K562 (cell line): Measurements from ENCODE around the gene TMIGD1. TPM values are rescaled to one million over a fixed set of nuclear protein-coding genes. Genes with fewer than 3 reads are reported as not detected.

Experiments
- BHLHE40 ChIP-seq: IDR thresholded peaks from 2 replicates; pipeline ENCODE4 v1.6.1; 2011; ENCODE audit warnings: low read length, improper control_type of control experiment
- CGGBP1 ChIP-seq: fragments of 250-450 bp; sonication (Bioruptor Pico); IDR thresholded peaks from 2 replicates; pipeline ENCODE4 v1.9.0; 2021; ENCODE audit warnings: mild to moderate bottlenecking
- CHD2 ChIP-seq: IDR thresholded peaks from 2 replicates; pipeline ENCODE4 v1.6.1; 2011; ENCODE audit warnings: low read depth, low read length
- CREBBP ChIP-seq: IDR thresholded peaks from one replicate; pipeline ENCODE4 v1.6.1; 2012; ENCODE audit warnings: low read depth, mild to moderate bottlenecking, control low read depth, inconsistent platforms, low read length
- CSDE1 ChIP-seq, 2 experiments: fragments of 450-650 bp; IDR thresholded peaks; 2 replicates each; pipeline ENCODE4 v1.6.1; 2016; ENCODE audit warnings: mild to moderate bottlenecking in 1 of 2
- DMBX1 ChIP-seq: fragments of 250-450 bp; sonication (Bioruptor Pico); IDR thresholded peaks from 2 replicates; pipeline ENCODE4 v1.8.0; 2022; ENCODE audit warnings: inconsistent platforms, mild to moderate bottlenecking, moderate library complexity, borderline replicate concordance
- E2F3 ChIP-seq: fragments of 250-450 bp; sonication (Bioruptor Pico); IDR thresholded peaks from 2 replicates; pipeline ENCODE4 v1.4.0; 2020; ENCODE audit warnings: mild to moderate bottlenecking
- EHMT2 ChIP-seq: fragments of 450-650 bp; IDR thresholded peaks from 2 replicates; pipeline ENCODE4 v1.6.1; 2018; ENCODE audit warnings: antibody characterized with exemption
- GATA2 ChIP-seq: sonication (generic); formaldehyde crosslinking; IDR thresholded peaks from 2 replicates; pipeline ENCODE4 v1.4.0; 2020; ENCODE audit warnings: mild to moderate bottlenecking, missing genetic modification reagents
- HDAC6 ChIP-seq: IDR thresholded peaks from 2 replicates; pipeline ENCODE4 v1.6.1; 2012; ENCODE audit warnings: low read depth, mild to moderate bottlenecking, control low read depth, inconsistent platforms, low read length, moderate library complexity
- MCM7 ChIP-seq, 2 experiments: fragments of 450-650 bp; IDR thresholded peaks; 2 replicates each; pipeline ENCODE4 v1.6.1; 2016 to 2018
- NFXL1 ChIP-seq: fragments of 450-650 bp; formaldehyde crosslinking; IDR thresholded peaks from 2 replicates; pipeline ENCODE4 v1.4.0; 2021; ENCODE audit warnings: mild to moderate bottlenecking
- RBM25 ChIP-seq: fragments of 200-400 bp; formaldehyde crosslinking; IDR thresholded peaks from 2 replicates; pipeline ENCODE4 v1.6.1; 2018; ENCODE audit warnings: low read length, low read depth, moderate library complexity; ENCODE audit not compliant: severe bottlenecking
- RNF219 ChIP-seq: fragments of 250-450 bp; sonication (Bioruptor Pico); IDR thresholded peaks from 2 replicates; pipeline ENCODE4 v1.5.0; 2022; ENCODE audit warnings: mild to moderate bottlenecking
- SMARCE1 ChIP-seq: fragments of 450-650 bp; IDR thresholded peaks from 2 replicates; pipeline ENCODE4 v1.7.1; 2016; ENCODE audit warnings: mild to moderate bottlenecking
- TOE1 ChIP-seq, 2 experiments: fragments of 450-650 bp in 1 of 2; sonication (generic) in 1 of 2; formaldehyde crosslinking in 1 of 2; IDR thresholded peaks; 2 replicates each; pipeline versions ENCODE4 v1.7.1 to v1.8.0; 2016 to 2022; ENCODE audit warnings: borderline replicate concordance in 2 of 2, mild to moderate bottlenecking in 2 of 2, antibody characterized with exemption in 1 of 2, inconsistent platforms in 1 of 2, low read depth in 1 of 2, missing genetic modification reagents in 1 of 2, moderate library complexity in 1 of 2
- USF2 ChIP-seq: sonication (generic); formaldehyde crosslinking; IDR thresholded peaks from 2 replicates; pipeline ENCODE4 v1.5.0; 2020; ENCODE audit warnings: missing genetic modification reagents
- ZNF318 ChIP-seq, 2 experiments: fragments of 450-650 bp; IDR thresholded peaks; 2 replicates each; pipeline ENCODE4 v1.6.1; 2016; ENCODE audit warnings: mild to moderate bottlenecking in 2 of 2, borderline replicate concordance in 1 of 2, low read depth in 1 of 2, moderate library complexity in 1 of 2
- polyA plus RNA-seq, 8 experiments: library from polyadenylated mRNA; depleted of rRNA in 4 of 8; stranded (reverse) in 5 of 8; unstranded in 3 of 8; fragments of >200 nt; fragmentation: Nextera tagmentation in 2 of 8; fragmentation: Illumina TruSeq in 1 of 8; extraction: Ambion mirVana in 2 of 8; extraction: Trizol in 1 of 8; gene quantifications; 2 replicates each; pipeline versions ENCODE4 v1.2.1 to v1.2.3, GENCODE V29; 2011 to 2014; ENCODE audit warnings: inconsistent platforms in 1 of 8, missing spikeins in 1 of 8
- total RNA-seq, 7 experiments: library from RNA; depleted of rRNA in 6 of 7; stranded (reverse); fragments of >200 nt in 6 of 7; fragmentation: Illumina TruSeq in 2 of 7; extraction: Trizol in 2 of 7; gene quantifications; 2 replicates each; pipeline versions ENCODE4 v1.2.1 to v1.2.3, GENCODE V29; 2011 to 2021; ENCODE audit warnings: low replicate concordance in 1 of 7

The TMIGD1 gene
- total and polyA plus RNA-seq, 9 of the 15 experiments (the other 6 are each of a cell fraction or from before 2014, with no cell fraction given) = not detected

GRCh38 chr17:30378241-30378824 is 44.5 kb upstream of the TMIGD1 start (continued):
- TF ChIP-seq E2F3 = no peak
- TF ChIP-seq ZNF318 (IDR thresholded peaks at IDR 0.05; ENCODE audit: borderline replicate concordance in 1 of 2, low read depth in 1 of 2) = no peak
- TF ChIP-seq CHD2 = no peak
- no peak for TF ChIP-seq CSDE1 (IDR thresholded peaks at IDR 0.05)
- no peak for TF ChIP-seq HDAC6
- no peak for TF ChIP-seq EHMT2
- TF ChIP-seq RBM25 = no peak
- TF ChIP-seq DMBX1 (CRISPR knock-in tag) = no peak
- TF ChIP-seq SMARCE1 = no peak
- no peak for TF ChIP-seq CGGBP1
- no peak for TF ChIP-seq NFXL1 (CRISPR knock-in tag)
- no peak for TF ChIP-seq USF2 (CRISPR knock-in tag)
- TF ChIP-seq BHLHE40 = 0 out of 2 replicates have a peak, but pooled peaks have one; percentile 21
- TF ChIP-seq GATA2 (CRISPR knock-in tag) = no peak
- TF ChIP-seq CREBBP = no peak
- TF ChIP-seq TOE1 (IDR thresholded peaks at IDR 0.05; ENCODE audit: borderline replicate concordance) = peak; percentile 55; the same call in 1 of the 2 replicates
- no peak for TF ChIP-seq TOE1 (CRISPR knock-in tag; IDR thresholded peaks at IDR 0.05; ENCODE audit: borderline replicate concordance, low read depth)
- TF ChIP-seq RNF219 (CRISPR knock-in tag) = no peak
- TF ChIP-seq MCM7 (IDR thresholded peaks at IDR 0.05) = no peak
